SK-N-SH treated with all-trans-retinoic acid at 6 μM for 48 hours (cell line): Measurements from ENCODE around the gene RPL23.

Experiments used
- ATAC-seq: fragments of 200-7000 bp; cut with Tn5 transposase; 3 replicates; pipeline ENCODE4 v1.9.1; 2020; ENCODE audit warnings: mild to moderate bottlenecking, moderate library complexity
- ARNTL ChIP-seq: fragments of 450-650 bp; formaldehyde crosslinking; IDR thresholded peaks from 2 replicates; pipeline ENCODE4 v1.5.0; 2020; ENCODE audit warnings: low read depth, mild to moderate bottlenecking, moderate library complexity, borderline replicate concordance
- BACH2 ChIP-seq: fragments of 250-450 bp; sonication (Bioruptor Pico); IDR thresholded peaks from 2 replicates; pipeline ENCODE4 v1.9.0; 2021; ENCODE audit warnings: mild to moderate bottlenecking, borderline replicate concordance
- CREB5 ChIP-seq: fragments of 250-450 bp; sonication (Bioruptor Pico); IDR thresholded peaks from 2 replicates; pipeline ENCODE4 v1.5.1; 2020; ENCODE audit warnings: low read depth, mild to moderate bottlenecking, moderate library complexity
- CSDC2 ChIP-seq: fragments of 250-450 bp; sonication (Bioruptor Pico); IDR thresholded peaks from 2 replicates; pipeline ENCODE4 v1.5.0; 2020; ENCODE audit warnings: mild to moderate bottlenecking, moderate library complexity
- CSRNP3 ChIP-seq: fragments of 250-450 bp; sonication (Bioruptor Pico); IDR thresholded peaks from 2 replicates; pipeline ENCODE4 v1.5.1; 2021; ENCODE audit warnings: mild to moderate bottlenecking, moderate library complexity
- ESRRG ChIP-seq: fragments of 250-450 bp; sonication (Bioruptor Pico); IDR thresholded peaks from 2 replicates; pipeline ENCODE4 v1.6.1; 2021; ENCODE audit warnings: mild to moderate bottlenecking
- GLIS3 ChIP-seq: fragments of 250-450 bp; sonication (Bioruptor Pico); IDR thresholded peaks from 2 replicates; pipeline ENCODE4 v1.5.0; 2020; ENCODE audit warnings: mild to moderate bottlenecking, moderate library complexity
- ISL1 ChIP-seq: fragments of 250-450 bp; sonication (Bioruptor Pico); IDR thresholded peaks from 2 replicates; pipeline ENCODE4 v2.1.2; 2022; ENCODE audit warnings: mild to moderate bottlenecking, moderate library complexity
- OSR1 ChIP-seq: fragments of 250-450 bp; sonication (Bioruptor Pico); IDR thresholded peaks from 2 replicates; pipeline ENCODE4 v1.8.0; 2022; ENCODE audit warnings: moderate library complexity, mild to moderate bottlenecking, inconsistent platforms
- POU6F1 ChIP-seq: fragments of 250-450 bp; sonication (Bioruptor Pico); IDR thresholded peaks from 2 replicates; pipeline ENCODE4 v1.8.0; 2021; ENCODE audit warnings: low read depth, mild to moderate bottlenecking, moderate library complexity, borderline replicate concordance
- PPARA ChIP-seq: fragments of 250-450 bp; sonication (Bioruptor Pico); IDR thresholded peaks from 2 replicates; pipeline ENCODE4 v1.5.0; 2020; ENCODE audit warnings: mild to moderate bottlenecking, borderline replicate concordance
- SNAI2 ChIP-seq: fragments of 250-450 bp; sonication (Bioruptor Pico); IDR thresholded peaks from 2 replicates; pipeline ENCODE4 v1.5.0; 2020; ENCODE audit warnings: mild to moderate bottlenecking, moderate library complexity
- TCF4 ChIP-seq: fragments of 250-450 bp; sonication (Bioruptor Pico); IDR thresholded peaks from 2 replicates; pipeline ENCODE4 v1.8.0; 2021; ENCODE audit warnings: mild to moderate bottlenecking, moderate library complexity, borderline replicate concordance
- ZC3H10 ChIP-seq: fragments of 250-450 bp; sonication (Bioruptor Pico); IDR thresholded peaks from 2 replicates; pipeline ENCODE4 v1.5.1; 2021; ENCODE audit warnings: mild to moderate bottlenecking, moderate library complexity
- ZFP3 ChIP-seq: fragments of 250-450 bp; sonication (Bioruptor Pico); IDR thresholded peaks from 2 replicates; pipeline ENCODE4 v1.5.0; 2020; ENCODE audit warnings: mild to moderate bottlenecking, moderate library complexity
- ZFP30 ChIP-seq: fragments of 450-650 bp; formaldehyde crosslinking; IDR thresholded peaks from 2 replicates; pipeline ENCODE4 v1.5.0; 2022; ENCODE audit warnings: mild to moderate bottlenecking, moderate library complexity
- ZNF565 ChIP-seq: fragments of 450-650 bp; formaldehyde crosslinking; conservative IDR thresholded peaks from 2 replicates; pipeline ENCODE4 v1.5.0; 2020; ENCODE audit warnings: low read depth, mild to moderate bottlenecking, moderate library complexity
- ZNF70 ChIP-seq: fragments of 450-650 bp; formaldehyde crosslinking; IDR thresholded peaks from 2 replicates; pipeline ENCODE4 v1.5.0; 2020; ENCODE audit warnings: mild to moderate bottlenecking, moderate library complexity
- ZNF8 ChIP-seq: fragments of 450-650 bp; formaldehyde crosslinking; IDR thresholded peaks from 2 replicates; pipeline ENCODE4 v1.5.0; 2020; ENCODE audit warnings: mild to moderate bottlenecking, moderate library complexity
- TF ChIP-seq, protein P1 (sequence below): fragments of 250-450 bp; sonication (Bioruptor Pico); IDR thresholded peaks from 2 replicates; pipeline ENCODE4 v1.5.0; 2020; ENCODE audit warnings: mild to moderate bottlenecking, moderate library complexity
- TF ChIP-seq, protein P2 (sequence below): fragments of 250-450 bp; sonication (Bioruptor Pico); IDR thresholded peaks from 2 replicates; pipeline ENCODE4 v1.8.0; 2020; ENCODE audit warnings: mild to moderate bottlenecking, moderate library complexity, borderline replicate concordance

Gene RPL23

GRCh38 chr17:38867179-38867967 is 13.9 kb upstream of the RPL23 start:
- no peak for ATAC-seq
- TF ChIP-seq ESRRG (CRISPR knock-in tag) (no peak), ARNTL (CRISPR knock-in tag) (no peak), CSDC2 (no peak), SNAI2 (CRISPR knock-in tag) (no peak), GLIS3 (no peak), TCF4 (CRISPR knock-in tag) (no peak), OSR1 (CRISPR knock-in tag) (no peak), ZNF70 (CRISPR knock-in tag) (no peak), ZC3H10 (CRISPR knock-in tag) (no peak), ZFP3 (CRISPR knock-in tag) (no peak), BACH2 (no peak), PPARA (no peak), CREB5 (CRISPR knock-in tag) (no peak), ZNF8 (CRISPR knock-in tag) (no peak), ZFP30 (no peak), POU6F1 (CRISPR knock-in tag) (no peak), ISL1 (CRISPR knock-in tag) (no peak)
- TF ChIP-seq, protein P1, sequence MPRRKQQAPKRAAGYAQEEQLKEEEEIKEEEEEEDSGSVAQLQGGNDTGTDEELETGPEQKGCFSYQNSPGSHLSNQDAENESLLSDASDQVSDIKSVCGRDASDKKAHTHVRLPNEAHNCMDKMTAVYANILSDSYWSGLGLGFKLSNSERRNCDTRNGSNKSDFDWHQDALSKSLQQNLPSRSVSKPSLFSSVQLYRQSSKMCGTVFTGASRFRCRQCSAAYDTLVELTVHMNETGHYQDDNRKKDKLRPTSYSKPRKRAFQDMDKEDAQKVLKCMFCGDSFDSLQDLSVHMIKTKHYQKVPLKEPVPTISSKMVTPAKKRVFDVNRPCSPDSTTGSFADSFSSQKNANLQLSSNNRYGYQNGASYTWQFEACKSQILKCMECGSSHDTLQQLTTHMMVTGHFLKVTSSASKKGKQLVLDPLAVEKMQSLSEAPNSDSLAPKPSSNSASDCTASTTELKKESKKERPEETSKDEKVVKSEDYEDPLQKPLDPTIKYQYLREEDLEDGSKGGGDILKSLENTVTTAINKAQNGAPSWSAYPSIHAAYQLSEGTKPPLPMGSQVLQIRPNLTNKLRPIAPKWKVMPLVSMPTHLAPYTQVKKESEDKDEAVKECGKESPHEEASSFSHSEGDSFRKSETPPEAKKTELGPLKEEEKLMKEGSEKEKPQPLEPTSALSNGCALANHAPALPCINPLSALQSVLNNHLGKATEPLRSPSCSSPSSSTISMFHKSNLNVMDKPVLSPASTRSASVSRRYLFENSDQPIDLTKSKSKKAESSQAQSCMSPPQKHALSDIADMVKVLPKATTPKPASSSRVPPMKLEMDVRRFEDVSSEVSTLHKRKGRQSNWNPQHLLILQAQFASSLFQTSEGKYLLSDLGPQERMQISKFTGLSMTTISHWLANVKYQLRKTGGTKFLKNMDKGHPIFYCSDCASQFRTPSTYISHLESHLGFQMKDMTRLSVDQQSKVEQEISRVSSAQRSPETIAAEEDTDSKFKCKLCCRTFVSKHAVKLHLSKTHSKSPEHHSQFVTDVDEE (CRISPR knock-in tag) = no peak
- TF ChIP-seq, protein P2, sequence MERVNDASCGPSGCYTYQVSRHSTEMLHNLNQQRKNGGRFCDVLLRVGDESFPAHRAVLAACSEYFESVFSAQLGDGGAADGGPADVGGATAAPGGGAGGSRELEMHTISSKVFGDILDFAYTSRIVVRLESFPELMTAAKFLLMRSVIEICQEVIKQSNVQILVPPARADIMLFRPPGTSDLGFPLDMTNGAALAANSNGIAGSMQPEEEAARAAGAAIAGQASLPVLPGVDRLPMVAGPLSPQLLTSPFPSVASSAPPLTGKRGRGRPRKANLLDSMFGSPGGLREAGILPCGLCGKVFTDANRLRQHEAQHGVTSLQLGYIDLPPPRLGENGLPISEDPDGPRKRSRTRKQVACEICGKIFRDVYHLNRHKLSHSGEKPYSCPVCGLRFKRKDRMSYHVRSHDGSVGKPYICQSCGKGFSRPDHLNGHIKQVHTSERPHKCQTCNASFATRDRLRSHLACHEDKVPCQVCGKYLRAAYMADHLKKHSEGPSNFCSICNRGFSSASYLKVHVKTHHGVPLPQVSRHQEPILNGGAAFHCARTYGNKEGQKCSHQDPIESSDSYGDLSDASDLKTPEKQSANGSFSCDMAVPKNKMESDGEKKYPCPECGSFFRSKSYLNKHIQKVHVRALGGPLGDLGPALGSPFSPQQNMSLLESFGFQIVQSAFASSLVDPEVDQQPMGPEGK (CRISPR knock-in tag) = no peak

DNA sequence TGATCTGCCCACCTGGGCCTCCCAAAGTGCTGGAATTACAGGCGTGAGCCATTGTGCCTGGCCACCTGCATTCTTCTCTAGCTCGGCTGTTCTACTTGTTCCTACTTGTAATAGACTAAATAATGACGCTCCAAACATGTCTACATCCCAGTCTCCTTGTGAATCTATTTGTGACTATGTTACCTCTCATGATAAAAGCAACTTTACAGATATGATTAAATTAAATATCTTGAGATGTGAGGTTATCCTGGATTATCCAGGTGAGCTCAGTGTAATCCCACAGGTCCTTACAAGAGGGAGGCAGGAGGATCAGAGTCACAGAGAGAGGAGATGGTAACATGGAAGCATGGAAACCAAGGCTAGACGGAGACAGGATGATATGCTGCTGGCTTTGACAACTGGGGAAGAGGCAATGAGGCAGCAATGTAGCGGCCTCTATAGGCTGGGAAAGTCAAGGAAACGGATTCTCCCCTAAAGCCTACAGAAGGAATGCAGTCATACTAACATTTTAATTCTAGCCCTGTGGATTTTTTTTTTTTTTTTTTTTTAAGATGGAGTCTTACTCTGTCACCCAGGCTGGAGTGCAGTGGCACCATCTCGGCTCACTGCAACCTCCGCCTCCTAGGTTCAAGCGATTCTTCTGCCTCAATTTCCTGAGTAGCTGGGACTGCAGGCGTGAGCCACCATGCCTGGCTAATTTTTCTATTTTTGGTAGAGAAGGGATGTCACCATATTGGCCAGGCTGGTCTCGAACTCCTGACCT is 11.3 kb upstream of the RPL23 start:
- no peak for ATAC-seq
- TF ChIP-seq OSR1 (CRISPR knock-in tag) (no peak), ZNF565 (CRISPR knock-in tag) (no peak), BACH2 (no peak), ZNF8 (CRISPR knock-in tag) (no peak), ISL1 (CRISPR knock-in tag) (no peak), ARNTL (CRISPR knock-in tag) (no peak), SNAI2 (CRISPR knock-in tag) (no peak), POU6F1 (CRISPR knock-in tag) (no peak), CSRNP3 (no peak), ZC3H10 (CRISPR knock-in tag) (no peak), ZNF70 (CRISPR knock-in tag) (no peak), CSDC2 (no peak)
- TF ChIP-seq, protein P1 (CRISPR knock-in tag) = no peak
- TF ChIP-seq, protein P2 (CRISPR knock-in tag) = no peak
